HG03097 (cell line): ENCODE measurements around the gene BMPR1A.

Experiments
- ATAC-seq: cut with Tn5 transposase; IDR thresholded peaks from one replicate; pipeline ENCODE4 v1.9.1; 2021; ENCODE audit not compliant: unreplicated experiment, low FRiP score

BMPR1A gene

DNA sequence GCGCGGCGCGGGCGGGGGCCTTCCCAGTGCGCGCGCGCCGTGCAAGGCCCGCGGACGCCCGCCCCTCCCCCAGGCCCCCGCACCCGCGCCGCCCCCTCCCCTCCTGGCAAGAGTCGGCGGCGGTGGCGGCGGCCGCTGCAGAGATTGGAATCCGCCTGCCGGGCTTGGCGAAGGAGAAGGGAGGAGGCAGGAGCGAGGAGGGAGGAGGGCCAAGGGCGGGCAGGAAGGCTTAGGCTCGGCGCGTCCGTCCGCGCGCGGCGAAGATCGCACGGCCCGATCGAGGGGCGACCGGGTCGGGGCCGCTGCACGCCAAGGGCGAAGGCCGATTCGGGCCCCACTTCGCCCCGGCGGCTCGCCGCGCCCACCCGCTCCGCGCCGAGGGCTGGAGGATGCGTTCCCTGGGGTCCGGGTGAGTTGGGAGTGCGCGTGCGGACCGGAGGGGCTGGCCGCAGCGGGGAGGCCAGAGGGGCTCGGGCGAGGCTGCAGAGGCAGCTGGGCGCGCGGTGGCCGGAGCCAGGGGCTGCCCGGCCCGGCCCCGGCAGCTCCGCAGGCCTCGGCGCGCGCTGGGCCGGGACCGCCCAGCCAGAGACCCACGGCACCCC lies at the start of gene BMPR1A:
Gene BMPR1A (plus strand): TSS at position 109 of the 602 bp plus-strand sequence. CDS start 119,400 bp downstream, outside the sequence.
- peak; percentile 15 for ATAC-seq

DNA sequence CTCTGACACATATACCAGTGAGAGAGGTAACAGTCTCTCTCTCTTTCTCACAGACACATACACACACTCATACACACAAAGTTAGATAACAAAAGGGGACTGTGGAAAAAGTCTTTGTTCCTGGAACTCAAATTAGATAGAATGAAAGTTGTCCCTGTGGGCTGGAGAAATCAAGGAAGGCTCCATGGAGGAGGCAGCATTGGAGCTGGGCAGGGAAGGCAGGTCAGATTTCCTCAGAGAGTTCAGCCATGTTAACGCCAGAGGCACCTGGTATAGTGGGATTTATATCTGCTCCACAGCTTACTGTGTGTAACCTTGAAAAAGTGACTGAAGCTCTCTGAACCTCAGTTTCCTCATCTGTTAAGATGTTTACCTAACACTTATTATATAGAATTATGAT lies 49.4 kb upstream of the BMPR1A start:
- ATAC-seq, result no peak

DNA sequence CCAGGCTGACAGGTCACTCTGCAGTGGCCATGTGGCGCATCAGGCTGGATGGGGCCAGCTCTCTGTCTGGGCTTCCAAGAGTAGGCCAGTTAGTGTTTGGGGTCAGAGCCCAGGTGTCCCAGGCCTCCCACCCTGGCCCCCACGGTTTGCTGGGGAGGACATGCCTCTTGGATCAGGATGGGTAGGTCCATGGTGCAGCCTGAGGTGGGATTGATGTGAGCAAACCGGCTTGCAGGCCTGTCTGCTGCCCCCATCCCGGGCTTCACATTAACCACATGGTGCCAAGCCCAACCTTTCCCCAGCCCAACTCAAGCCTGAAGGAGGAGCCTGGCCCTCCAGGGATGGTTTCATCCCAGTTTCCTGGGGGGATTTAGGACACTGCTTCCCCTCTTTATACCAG lies 48.9 kb upstream of the BMPR1A start:
- no peak for ATAC-seq

DNA sequence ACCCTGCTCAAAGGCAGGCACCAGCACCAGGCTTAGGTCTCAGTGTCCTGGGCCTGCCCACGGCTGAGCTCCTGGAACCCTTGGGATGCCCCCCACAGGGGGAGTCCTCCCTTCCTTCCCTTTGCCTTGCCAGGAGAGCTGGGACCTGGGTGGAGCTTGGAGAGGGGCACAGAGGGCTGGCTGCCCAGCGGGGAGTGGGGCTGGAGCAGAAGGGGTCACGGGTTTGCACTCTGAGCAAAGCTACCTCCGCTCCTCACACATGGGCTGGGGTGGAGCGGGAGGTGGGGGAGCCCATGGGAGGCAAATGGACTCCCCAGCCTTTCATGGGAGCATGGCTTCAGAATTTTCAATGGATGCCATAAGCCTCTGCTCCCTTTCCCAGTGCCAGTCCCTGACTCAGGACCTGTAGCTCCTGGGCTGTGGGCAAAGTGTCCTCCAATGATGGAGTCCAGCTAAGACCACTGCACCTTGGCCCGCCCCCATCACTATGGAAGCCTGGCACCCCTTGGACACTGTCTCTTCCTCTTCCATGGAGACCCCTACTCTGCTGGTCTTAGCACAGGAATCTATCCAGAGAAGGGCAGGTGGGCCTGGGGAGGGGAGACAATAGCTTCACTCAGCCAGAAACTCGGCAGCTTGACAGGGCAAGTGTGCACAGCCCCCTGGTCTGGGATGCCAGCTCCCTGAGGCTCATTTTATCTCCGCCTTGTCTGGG lies 48.2 kb upstream of the BMPR1A start:
- ATAC-seq, result no peak

DNA sequence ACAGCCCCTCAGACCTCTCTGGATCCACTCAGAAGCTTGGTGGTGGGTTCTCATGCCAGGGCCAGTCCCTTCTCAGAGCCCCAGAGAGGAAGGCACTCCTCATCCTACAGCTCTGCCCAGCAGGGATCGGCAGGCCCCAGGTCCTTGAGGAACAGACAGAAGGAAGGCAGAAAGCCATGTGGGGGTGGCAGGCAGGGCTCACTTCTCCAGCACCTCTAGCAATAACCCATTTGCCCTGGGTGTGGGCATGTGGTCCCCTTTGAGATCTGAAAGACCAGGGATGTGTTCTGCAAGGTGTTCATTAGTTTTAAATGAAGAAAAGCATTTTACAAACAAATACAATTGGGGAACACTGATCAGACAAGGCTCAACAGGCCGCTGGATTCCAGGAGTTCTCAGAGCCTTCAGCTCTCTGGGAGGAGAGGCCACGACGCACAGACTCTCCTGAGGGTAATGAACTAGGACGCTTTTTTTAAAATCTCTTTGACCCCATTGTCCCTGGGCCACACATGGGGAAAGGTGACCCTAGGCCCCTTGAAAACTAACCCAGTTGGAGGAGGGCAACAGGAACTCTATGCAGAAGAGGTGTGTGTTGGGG lies 47.5 kb upstream of the BMPR1A start:
- ATAC-seq, result no peak

DNA sequence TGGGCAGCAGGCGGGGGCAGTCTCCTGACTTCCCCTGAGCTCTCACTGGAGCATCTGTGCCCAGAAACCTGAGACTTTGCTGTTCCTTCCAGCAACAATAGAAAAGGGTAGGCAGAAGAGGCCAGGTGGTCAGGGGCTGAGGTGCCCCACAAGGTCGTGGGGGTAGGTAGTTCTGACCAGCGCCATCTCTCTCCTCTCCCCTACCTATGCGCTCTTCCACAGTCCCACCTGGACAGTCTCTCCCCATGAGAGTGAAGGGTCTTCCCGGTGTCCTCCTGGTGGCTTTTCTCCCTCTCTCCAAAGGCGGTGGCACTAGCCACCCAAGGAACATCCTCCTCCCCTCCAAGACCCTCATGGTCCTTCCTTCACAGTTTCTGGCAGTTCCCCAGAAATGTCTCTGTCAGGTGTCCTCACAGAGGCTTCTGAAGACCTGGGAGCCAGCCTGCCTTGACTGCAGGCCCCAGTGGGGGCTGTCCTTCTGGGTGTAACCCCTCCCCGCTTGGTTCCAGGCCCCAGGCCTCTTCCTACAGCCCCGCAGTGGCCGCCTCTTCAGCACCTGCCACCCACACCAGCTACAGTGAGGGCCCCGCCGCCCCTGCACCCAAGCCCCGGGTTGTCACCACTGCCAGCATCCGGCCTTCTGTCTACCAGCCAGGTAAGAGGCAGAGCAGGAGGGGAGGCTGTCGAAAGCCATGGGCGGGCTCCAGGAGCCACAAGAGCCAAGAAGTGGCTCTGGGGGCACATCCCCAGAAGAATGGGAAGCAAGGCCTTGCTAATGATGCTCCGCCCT lies 46.8 kb upstream of the BMPR1A start:
- no peak for ATAC-seq

DNA sequence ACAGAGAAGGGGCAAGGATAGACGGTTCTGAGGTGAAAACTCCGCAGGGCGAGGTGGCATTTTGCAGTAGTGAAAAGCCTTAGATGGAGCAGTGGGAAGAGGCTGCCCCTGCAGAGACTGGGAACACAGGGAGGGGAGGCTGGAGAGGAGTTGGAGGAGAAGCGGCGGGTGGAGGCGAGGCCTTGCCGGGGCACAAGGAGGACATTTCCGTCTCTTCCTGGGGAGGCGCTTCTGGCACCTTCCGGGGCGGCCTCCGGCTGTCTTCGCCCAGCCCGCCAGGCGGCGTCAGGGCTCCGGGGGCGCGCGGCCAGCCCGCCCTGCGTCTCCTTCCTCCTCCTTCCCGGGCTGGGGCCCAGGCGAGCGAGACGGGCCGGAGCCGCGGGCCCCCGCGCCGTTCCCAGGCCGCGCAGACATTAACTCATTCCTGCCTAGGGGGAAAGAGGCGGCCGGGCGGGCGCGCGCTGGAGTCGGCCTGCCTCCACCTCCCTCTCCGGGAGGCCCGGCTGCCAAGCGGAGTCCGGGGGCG lies 45.4 kb upstream of the BMPR1A start:
- peak; percentile 85 for ATAC-seq

DNA sequence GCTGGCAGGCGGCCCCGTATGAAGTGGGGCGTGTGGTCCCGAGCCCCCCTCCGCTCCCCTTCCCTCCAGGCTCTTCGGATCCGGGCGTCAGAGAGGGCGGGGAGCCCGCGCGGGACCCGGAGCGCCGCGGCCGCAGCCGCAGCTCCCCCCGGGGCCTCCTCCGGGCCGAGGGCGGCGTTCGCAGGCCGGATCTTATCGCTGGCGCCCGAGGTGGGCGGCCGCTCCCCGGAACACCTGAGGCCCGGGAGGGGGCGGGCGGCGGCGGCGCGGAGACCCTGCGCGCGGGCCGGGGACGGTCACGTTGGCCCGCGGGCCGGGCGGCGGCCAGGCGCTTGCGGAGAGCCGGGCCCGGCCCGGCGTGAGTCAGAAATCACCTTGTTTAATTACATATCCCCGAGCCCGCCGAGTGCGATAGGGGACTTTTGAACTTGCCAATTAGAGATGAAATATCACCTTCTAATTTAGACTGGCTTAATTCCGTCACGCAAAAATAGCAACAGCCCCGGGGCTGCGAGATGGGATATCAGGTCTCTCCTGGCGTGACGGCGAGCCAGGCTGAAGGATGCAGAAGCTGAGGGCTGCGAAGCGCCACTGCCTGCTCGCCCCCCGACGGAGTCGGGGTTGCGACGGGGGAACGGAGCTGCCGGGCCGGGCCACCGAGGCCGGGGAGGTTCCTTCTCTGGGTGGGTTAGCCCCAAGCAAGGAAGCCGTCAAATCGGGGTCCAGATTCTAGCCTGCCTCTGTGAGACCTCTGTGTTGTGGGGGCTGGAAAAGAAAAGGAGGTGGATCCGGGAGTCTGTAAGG lies 44.7 kb upstream of the BMPR1A start:
- peak; percentile 43 for ATAC-seq

DNA sequence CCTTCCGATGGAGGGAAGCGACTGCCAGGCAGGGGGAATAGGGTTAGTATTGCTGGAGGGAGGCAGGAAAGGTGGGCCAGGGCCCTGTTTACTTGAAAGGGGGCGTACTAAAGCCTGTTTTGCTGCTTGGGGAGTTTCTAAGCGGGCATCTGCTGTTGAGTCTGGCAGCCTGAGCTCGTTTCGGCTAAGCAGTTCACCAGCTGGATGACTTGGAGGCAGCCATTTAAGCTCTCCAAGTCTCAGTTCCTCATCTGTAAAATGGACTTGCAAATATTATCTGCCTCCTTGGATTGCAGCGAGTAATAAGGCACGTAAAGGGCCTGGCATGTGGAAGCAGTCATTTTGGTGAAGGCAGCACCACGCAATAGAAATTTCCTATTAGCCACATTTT lies 44.1 kb upstream of the BMPR1A start:
- ATAC-seq, result no peak

DNA sequence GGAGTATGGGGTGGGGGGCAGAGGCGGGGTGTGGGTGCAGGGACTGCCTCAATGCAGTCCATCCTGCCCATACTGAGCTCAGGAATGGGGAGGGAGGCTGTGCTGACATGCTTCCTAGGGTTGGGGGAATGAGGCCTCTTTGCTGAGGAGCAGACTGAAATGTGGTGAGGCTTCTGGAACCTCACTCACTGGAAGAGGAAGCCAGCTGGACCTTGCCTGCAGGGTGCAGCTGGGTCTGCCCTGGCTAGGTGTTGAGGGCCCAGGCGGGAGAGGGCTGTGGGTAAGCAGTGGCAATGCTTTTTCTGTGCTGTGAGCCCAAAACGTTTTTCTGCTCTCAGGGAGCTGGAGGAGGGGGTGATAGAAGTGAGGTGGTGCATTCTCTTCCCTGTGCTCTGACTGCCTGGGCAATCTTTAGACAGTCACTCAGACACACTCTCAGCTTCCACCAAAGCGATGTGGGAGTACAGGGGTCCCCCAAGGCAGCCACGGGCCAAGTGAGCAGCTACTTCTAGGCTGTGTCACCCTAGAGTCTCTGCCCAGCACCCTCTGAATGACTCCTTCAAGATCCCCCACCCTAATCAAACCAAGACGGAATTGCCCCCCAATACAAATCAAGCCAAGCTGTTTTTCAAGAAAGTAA lies 41.1 kb upstream of the BMPR1A start:
- no peak for ATAC-seq

DNA sequence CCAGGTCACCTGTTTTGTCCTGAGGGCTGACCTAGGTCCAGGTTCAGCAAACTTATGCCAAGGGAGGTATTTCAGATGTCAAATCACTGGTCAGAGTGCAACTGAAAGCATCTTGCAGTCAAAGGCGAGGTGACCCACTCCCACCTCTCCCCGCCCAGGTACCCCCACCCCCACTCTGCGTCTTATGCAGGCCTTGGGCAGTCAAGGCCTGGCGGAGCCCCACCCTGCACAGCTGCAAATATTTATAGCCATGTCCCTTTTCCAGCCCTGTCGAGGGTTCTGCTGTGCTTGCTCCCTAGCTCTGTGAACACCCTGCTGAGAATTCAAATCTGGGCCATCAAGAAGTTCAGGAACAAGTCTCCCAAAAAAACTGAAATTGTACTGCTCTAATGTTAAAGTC lies 40.6 kb upstream of the BMPR1A start:
- no peak for ATAC-seq

DNA sequence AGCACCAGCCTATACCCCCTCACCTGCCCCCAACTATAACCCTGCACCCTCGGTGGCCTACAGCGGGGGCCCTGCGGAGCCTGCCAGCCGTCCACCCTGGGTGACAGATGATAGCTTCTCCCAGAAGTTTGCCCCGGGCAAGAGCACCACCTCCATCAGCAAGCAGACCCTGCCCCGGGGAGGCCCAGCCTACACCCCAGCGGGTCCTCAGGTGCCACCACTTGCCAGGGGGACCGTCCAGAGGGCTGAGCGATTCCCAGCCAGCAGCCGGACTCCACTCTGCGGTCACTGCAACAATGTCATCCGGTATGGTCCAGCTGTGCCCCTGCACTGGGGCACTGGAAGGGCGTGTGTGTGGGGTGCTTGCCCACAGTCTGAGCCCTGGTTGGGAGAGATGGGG lies 40.0 kb upstream of the BMPR1A start:
- ATAC-seq, result no peak

DNA sequence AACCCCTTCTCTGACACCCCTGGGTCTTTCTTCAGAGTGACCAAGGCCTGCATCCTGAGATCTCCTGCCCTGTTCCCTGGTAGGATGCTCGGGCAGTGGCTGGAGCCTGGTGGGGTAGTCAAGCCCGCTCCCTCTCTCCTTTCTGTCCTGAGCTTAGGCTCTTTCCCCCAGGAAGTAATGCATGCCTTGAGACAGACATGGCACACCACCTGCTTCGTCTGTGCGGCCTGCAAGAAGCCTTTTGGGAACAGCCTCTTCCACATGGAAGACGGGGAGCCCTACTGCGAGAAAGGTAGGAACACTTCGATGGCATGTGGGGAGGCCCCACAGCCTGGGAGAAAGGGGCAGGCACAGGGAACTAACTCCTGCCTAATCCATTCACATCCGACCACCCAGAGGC lies 37.9 kb upstream of the BMPR1A start:
- ATAC-seq, result no peak

DNA sequence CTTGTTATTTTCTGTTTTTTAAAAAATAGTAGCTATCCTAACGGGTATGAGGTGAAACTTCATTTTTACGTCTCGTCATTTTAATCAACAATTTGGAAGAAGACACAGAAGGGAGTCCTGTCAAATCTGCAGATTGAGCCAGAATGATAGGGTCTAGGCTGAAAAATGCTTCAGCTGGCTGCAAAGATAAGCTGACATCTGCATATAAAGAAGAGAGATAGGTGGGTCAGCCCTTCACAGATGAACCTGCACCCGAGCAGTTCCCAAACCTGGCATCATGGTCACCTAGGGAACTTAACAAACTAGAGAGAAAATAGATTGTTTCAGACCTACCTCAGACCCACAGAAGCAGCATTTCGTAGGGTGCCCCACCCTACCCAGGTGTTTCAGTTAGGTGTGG lies 35.2 kb upstream of the BMPR1A start:
- no peak for ATAC-seq

DNA sequence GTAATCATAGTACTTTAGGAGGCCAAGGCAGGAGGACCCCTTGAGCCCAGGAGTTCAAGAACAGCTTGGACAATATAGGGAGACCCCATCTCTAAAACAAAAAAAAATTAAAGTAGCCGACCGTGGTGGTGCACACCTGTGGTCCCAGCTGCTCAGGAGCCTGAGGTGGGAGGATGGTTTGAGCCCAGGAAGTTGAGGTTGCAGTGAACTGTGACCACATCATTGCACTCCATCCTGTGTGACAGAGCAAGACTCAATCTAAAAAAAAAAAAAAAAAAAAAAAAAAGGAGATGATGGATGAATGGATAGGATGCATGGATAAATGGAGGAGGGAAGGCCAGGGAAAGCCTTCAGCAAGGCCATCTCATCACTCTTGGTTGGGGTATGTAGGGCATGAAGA lies 33.4 kb upstream of the BMPR1A start:
- no peak for ATAC-seq

DNA sequence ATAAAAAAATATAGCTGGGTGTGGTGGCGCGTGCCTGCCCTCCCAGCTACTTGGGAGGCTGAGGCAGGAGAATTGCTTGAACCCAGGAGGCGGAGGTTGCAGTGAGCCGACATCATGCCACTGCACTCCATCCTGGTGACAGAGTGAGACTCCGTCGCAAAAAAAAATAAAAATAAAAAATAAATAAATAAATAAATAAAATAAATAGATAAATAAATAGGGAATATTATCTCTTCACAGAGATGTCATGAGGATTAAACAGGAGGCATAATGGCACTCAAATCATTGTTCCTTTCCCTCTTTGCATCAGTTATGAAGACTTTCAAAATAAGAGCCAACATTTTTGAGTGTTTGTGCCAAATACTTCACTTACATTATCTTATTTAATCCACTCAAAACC lies 32.0 kb upstream of the BMPR1A start:
- no peak for ATAC-seq

DNA sequence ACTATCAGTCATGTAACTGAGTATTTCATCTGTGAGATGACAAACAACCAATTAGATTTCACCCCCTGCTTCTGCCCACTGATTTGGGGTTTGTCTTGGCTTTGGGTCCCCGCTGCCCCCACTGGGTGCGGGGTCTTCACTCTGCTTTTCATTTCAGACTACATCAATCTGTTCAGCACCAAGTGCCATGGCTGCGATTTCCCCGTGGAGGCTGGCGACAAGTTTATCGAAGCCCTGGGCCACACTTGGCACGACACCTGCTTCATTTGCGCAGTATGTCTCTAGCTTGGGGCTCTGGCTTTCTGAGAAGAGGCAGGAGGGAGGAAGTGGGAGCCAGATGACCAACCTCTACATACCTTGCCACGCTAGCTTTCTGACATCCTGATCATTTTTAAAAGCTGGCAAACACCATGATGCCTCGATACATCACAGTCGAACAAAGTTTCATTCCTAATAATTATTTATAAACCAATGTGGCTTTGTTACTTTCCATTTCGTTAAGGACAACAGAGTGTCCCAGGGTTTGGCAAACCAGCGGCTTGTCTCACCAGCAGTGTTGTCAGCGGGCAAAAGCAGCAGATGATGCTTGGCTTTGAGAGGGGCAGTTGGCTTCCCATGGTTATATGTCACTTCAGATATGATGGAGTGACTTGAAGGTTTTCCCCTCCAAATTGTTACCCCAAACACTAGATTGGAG lies 30.3 kb upstream of the BMPR1A start:
- ATAC-seq, result no peak

DNA sequence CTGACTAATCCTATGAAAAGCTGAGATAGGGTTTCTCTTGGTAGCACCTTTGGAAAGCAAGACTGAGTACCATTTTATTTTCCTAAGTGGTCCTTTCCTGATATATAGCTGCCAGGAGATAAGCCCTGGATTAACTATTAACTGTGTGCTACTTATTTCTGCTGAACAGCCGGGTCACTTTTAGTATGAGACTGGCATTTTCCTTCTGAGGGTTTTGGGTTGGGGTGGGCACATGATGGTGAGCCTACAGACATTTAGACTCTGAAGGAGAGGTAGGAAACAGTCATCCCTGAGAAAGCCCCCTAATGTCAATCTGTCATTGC lies 29.8 kb upstream of the BMPR1A start:
- ATAC-seq, result no peak

DNA sequence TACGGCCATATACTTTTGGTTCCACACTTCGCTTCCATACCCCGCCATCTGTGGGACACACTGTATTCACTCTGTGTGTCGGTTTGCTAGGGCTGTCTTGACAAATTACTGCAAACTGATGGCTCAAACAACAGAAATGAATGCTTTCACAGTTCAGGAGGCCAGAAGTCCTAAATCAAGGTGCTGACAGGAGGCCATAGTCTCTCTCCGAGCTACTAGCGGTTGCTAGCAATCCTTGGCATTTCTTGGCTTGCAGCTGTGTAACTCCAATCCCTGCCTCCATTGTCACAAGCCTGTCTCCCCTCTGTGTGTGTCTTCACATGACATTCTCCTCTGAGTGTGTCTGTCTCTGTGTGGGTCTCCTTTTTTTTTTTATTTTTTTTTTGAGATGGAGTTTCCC lies 28.9 kb upstream of the BMPR1A start:
- no peak for ATAC-seq
